IPS-20b (cell line): ENCODE results near the gene MEIS1.

ENCODE experiments used
- H3K27ac ChIP-seq: one replicate; pipeline ENCODE4 v1.5.1; 2013; ENCODE audit warnings: low read length
- H3K27me3 ChIP-seq: 2 replicates; pipeline ENCODE4 v1.6.1; 2013; ENCODE audit warnings: mild to moderate bottlenecking, low read length, inconsistent platforms; ENCODE audit not compliant: insufficient read depth
- H3K36me3 ChIP-seq: 2 replicates; pipeline ENCODE4 v1.6.1; 2013; ENCODE audit warnings: low read depth, mild to moderate bottlenecking, inconsistent platforms, low read length, moderate library complexity; ENCODE audit not compliant: insufficient read depth
- H3K4me1 ChIP-seq: 2 replicates; pipeline ENCODE4 v1.6.1; 2013; ENCODE audit warnings: mild to moderate bottlenecking, control low read depth, inconsistent platforms, low read length, moderate library complexity; ENCODE audit not compliant: insufficient read depth
- H3K4me3 ChIP-seq: 2 replicates; pipeline ENCODE4 v1.5.1; 2013; ENCODE audit warnings: mild to moderate bottlenecking, low read length, inconsistent platforms
- H3K9ac ChIP-seq: 2 replicates; pipeline ENCODE4 v1.6.1; 2013; ENCODE audit warnings: low read depth, mild to moderate bottlenecking, inconsistent platforms, low read length, moderate library complexity
- H3K9me3 ChIP-seq: 2 replicates; pipeline ENCODE4 v1.6.1; 2013; ENCODE audit warnings: mild to moderate bottlenecking, low read depth, low read length, inconsistent platforms; ENCODE audit not compliant: insufficient read depth

Gene MEIS1

DNA sequence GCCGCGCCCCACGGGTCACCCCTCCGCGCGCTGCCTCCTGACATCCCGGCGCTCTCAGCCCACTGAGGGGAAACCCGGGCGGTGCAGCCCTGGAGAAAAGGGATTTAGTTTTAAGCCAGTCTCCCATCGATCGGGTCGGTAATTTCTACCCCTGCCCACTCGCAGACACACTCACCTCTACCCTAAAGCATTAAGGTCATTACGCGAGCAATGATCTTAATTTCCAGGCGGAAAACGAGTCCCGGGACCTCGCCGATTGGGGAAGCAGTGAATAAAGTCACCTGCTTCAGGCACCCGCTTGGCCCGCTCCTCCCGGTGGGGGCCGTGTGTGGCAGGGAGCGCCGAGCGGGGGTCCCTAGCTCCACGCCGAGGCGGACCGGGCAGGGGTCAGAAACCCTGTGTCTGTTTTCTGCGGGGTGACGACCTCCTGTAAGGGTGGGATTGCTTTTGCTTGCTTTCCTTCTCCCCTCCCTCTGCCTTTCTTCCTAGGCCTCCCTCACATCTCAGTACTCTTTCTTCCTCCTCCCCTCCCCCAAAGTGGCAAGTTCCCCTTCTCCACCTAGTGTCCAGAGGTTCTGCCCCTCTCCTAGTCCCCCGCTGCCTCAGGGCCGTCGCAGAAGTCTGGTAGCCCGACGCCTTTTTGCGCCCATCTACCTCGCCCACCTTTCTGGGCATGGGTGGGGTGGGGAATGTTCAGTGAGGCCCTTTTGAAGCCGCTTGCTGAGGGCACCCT is 142.6 kb downstream of the MEIS1 start:
- H3K9ac ChIP-seq: peak overlapping the region; percentile 14; the same call in 1 of the 2 replicates
- peaks cover 21% of the 10 kb centered on the region for H3K4me1 ChIP-seq
- no peaks in the 10 kb centered on the region for H3K9me3 ChIP-seq
- H3K27ac ChIP-seq: no peak overlapping the region
- H3K27me3 ChIP-seq: peaks cover 86% of the 10 kb centered on the region
- no peaks in the 10 kb centered on the region for H3K36me3 ChIP-seq
- peak overlapping the region; percentile 75 for H3K4me3 ChIP-seq

DNA sequence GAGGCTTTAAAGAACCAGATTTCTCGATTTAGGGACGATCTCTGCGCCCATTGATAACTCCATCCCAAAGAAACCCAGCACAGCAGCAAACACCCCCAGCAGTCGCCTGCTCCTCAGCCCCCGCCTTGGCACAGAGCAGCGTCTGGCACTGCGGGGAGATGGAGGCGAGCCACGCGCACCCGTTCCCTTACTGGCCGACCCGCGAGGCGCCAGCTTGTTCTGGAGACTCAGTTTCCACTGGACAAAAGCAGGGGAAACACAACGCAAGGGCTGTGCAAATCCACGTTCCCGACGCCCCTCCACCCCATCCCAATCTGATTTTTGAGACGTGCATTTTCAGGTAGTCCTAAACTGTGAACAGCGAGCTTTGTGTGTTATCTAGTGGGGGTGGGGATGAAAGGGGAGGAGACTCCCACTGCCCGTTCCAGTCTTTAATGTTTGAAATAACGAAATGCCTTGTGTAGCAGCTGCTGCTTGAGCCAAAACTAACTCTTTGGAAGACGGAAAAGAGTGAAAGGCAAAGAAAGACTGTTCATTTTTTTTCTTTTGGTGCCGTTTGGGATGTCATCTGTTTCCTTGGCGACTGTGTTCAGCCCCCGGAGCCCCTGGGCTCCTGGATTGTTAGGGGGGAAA is 143.2 kb downstream of the MEIS1 start:
- Histone ChIP-seq H3K4me3 (peak overlapping the region; percentile 75), H3K36me3 (no peaks in the 10 kb centered on the region), H3K27me3 (peaks cover 86% of the 10 kb centered on the region), H3K4me1 (peaks cover 19% of the 10 kb centered on the region), H3K27ac (no peak overlapping the region), H3K9ac (no peak overlapping the region; the same call in 1 of the 2 replicates), H3K9me3 (no peaks in the 10 kb centered on the region; the same call in 1 of the 2 replicates)

DNA sequence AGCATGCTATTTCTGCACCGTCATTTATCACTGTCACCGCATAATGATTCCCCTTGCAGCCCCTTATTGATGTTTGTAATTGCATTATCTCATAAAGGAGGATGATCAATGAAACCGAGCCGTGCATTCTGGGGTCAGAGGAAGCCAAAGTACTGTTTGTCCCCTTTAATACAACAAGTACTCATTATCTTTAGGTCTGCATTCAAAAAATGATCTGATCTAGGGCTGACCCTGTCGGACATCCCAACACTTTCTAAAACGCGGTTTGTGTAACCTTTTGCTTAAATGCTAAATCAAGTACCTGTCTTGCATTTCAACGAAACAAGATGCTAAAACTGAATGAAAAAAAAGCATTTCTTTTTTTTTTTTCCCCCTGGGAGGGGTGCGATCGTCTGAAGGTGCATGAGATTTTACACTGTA is 143.8 kb downstream of the MEIS1 start:
- Histone ChIP-seq H3K4me3 (peak overlapping the region; percentile 75; the same call in 1 of the 2 replicates), H3K27me3 (peaks cover 88% of the 10 kb centered on the region), H3K9ac (no peak overlapping the region), H3K27ac (no peak overlapping the region), H3K36me3 (no peaks in the 10 kb centered on the region), H3K9me3 (no peaks in the 10 kb centered on the region; the same call in 1 of the 2 replicates), H3K4me1 (peaks cover 24% of the 10 kb centered on the region)

DNA sequence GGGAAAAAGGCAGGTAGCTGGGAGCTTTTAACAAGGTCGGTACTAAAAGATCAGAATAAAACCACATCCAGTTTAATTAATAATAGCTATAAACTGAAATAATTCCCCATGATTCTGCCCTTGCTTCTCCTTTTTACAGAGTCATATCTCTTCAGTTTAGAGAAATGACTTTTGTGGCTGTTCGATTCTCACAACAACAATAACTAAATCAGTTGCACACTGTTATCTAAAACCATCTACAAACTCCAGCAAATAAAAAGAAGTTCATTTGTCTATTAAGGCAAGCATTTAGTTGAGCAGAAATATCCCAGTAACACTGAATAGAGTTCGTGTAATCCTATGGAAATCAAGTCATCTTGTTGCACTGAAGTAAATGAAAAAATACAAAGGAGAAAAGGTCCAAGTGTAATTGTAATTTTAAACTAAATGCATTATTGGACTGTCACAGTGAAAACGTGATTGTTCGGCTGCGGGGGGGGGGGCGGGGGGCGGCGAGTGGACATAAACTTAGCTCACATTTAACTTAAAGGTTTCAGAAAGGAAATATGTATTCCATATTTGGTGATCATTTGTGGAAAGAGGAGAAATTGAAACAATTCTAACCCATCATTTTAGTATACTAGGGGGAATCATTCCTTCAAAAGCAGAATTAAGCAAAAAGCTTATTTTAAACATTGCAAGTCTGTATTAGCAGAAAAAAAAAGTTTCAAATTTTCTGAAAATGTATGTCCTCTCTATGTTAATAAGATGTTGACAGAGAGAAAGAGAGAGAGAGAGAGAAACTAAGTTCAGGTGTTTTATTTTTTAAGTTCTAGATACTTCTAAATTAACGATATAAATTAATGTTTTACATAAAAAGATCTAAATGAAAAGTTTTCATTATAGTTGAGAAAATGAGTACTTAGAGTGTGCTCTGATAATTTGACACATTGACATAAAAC is 144.5 kb downstream of the MEIS1 start:
- Histone ChIP-seq H3K27ac (no peak overlapping the region), H3K36me3 (no peaks in the 10 kb centered on the region), H3K4me1 (peaks cover 25% of the 10 kb centered on the region), H3K4me3 (no peak overlapping the region), H3K9me3 (no peaks in the 10 kb centered on the region; the same call in 1 of the 2 replicates), H3K27me3 (peaks cover 96% of the 10 kb centered on the region), H3K9ac (no peak overlapping the region)

DNA sequence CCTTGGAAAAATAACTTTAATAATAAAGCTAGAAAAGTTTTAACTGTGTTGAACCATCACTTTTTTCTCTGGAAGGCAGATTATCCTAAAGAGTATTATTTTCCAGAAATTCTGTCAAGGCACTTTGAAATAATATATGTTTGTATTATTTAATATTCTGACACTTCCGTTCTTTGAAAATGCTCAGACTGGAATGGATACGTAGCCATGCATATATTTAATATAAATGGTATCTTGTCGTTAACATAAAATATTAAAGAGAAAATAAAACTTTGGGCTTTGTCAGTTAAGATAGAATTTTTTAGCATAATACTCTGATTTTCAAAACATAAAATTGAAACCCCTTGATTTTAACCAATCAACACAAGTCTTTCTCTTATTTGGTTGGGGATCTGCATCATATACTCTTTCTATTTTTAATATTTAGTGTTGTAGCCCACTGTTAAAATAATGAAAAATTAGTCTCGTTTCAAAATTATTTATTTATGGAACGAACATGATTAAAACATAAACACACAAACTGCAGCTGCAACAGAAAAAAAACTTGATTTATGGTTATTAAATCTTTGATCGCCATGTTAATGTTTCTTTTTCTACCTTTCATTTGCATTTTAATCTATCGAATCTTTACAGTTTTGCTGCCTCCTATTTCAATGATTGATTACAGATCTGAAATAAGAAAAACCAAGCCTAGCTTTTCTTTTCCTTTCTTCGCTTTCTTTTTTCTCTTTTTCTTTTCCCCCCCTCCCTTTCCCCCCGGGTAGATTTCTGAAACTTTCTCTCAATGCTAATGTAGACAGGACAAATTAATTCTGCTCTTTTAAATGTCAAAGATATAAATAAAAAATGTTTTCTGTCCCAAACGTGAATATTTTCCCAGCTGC is 145.5 kb downstream of the MEIS1 start:
- Histone ChIP-seq H3K9me3 (no peaks in the 10 kb centered on the region; the same call in 1 of the 2 replicates), H3K9ac (no peak overlapping the region), H3K36me3 (no peaks in the 10 kb centered on the region), H3K27me3 (peaks cover 100% of the 10 kb centered on the region), H3K4me1 (peaks cover 25% of the 10 kb centered on the region), H3K27ac (no peak overlapping the region), H3K4me3 (peak overlapping the region; percentile 64)

DNA sequence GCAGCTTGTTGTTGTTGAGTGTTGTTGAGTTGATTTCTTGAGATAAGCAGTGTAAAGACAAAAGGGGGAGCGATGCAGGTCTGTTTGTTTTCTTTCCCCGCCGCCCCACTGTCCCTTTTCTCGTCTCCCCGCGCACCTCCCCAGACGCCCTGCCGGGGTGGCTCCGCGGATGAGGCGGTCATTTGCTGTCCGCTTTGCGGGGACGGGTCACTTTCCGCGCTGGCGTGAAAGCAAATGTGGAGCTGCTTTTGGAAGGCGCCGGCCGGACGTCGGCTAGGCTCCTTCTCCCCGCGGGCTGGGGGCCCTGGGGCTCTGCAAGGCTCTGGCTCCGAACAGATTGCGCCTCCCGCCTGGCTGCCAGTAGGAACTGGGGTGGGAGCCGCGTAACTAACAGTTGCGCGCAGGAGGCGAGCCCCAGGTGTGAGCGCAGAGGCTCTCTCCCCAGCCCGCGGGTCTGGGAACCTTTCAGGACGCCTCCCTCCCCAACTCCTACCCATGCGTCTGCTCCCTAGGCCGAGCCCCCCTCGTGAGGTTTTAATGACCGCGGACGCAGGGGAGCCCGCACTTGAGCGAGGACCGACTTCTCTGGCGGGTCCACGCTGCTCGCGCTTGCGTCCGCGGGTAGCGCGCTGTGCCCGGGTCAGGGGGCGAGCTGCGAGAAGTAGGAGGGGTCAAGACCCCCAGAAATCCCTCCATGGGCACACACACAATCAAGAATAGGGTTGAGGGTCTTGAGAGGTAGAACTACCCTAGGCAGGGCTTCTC is 146.6 kb downstream of the MEIS1 start:
- Histone ChIP-seq H3K27me3 (peaks cover 93% of the 10 kb centered on the region), H3K36me3 (no peaks in the 10 kb centered on the region), H3K4me1 (peaks cover 25% of the 10 kb centered on the region), H3K4me3 (peak overlapping the region; percentile 64), H3K9ac (no peak overlapping the region), H3K9me3 (no peaks in the 10 kb centered on the region; the same call in 1 of the 2 replicates), H3K27ac (no peak overlapping the region)

DNA sequence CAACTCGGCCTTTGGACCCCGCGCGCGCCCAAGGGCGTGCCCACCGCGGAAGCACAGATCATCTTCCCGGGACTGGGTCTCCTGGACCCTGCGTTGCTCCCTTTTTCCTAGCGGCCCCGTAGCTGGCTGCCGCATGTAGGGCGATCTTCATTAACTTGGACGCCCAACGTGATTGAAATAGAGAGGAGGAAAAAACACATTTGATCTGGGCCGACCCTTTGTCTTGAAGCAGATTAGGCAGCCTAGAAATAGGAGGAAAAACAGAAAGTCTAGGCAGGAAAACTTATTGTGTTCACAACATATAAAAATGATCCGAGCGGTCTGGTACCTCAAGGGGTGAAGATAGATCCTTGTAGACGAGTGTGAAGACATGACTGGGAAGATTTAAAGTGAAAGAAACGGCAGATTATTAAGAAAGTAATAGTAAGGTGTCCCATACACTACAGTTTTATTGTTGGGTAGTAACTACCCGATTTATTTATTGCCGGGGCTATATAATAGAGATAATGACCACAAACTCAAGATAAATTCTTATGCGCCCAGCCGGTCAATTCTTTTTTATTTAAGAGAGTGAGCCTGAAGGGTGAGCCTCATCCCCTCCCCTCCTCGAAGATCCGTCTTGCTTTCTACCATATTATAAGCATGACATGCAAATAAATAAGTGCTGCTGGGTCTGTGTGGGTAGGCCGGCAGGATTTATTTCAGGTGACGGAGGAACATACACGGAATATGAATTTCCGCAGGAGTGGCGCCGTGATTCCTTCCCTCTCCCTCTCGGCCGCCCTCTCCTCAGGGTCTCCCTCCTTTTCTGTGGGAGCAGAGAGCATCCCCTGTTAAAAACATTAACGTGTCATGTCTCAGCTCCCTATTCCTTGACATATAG is 147.4 kb downstream of the MEIS1 start:
- H3K27me3 ChIP-seq: peaks cover 85% of the 10 kb centered on the region
- H3K36me3 ChIP-seq: no peaks in the 10 kb centered on the region
- H3K4me1 ChIP-seq: peaks cover 21% of the 10 kb centered on the region
- no peak overlapping the region for H3K9ac ChIP-seq
- H3K4me3 ChIP-seq: peak overlapping the region; percentile 64; the same call in 1 of the 2 replicates
- H3K9me3 ChIP-seq: no peaks in the 10 kb centered on the region; the same call in 1 of the 2 replicates
- no peak overlapping the region for H3K27ac ChIP-seq

DNA sequence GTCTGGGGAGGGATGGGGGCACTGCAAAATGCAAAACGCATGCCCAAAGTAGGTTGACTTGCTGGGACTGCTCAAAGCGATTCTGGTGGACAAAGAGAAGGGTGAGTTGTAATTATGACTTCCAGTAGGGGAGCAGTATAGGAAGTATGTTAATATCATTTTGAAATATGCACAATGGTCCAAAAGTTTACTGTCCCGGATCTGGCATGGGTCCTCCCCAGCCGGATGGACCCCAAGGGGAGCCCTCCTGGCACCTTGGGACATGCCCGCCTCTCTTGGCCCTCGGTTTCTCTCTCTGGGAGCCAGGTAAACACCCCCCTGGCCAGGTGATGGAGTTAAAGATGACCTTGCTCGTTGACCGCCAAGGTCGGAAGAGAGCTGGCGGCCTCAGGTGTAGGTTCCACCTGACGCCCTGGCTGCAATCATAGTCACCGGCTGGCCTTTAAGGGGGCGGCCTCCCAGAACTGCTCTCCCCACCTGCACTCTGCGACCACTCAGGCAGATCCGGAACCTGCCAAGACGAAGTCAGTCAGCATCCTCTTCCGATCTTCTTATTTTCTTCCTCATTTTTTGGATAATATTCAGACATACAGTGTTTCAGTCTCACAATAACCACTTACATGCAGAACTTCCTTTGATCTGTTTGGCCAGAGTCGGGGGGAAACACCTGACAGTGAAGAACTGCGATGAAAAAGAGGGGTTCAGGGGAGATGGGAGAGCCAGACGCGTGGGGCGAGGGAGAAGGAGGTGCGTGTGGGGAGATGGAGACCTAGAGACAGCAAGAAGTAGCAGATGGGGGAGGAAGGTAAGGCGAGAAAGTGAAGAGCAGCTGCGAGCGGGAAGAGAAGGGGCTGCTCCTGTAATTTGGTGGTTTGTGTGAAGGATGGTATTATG is 148.3 kb downstream of the MEIS1 start:
- Histone ChIP-seq H3K27me3 (peaks cover 76% of the 10 kb centered on the region), H3K4me3 (peak overlapping the region; percentile 64; the same call in 1 of the 2 replicates), H3K36me3 (no peaks in the 10 kb centered on the region), H3K4me1 (peaks cover 19% of the 10 kb centered on the region), H3K27ac (no peak overlapping the region), H3K9me3 (no peaks in the 10 kb centered on the region; the same call in 1 of the 2 replicates), H3K9ac (no peak overlapping the region)

DNA sequence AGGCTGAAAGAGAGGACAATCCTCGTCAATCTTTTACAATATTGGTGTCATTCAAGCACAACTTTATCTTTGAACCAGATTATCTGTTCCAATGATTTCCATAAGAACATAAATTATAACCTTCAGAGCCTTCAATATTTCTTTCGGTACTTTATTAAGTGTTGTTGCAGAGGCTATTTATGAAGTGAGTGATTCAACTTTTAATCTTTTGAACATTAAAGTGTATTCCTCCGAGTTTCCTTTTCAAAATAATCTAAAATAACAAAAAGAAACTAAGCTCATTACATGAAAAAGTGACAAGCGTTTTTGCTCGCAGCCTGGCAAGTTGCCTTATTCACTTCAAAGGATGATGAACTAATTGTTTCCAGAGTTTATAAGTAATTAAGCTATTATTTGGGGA is 149.0 kb downstream of the MEIS1 start:
- Histone ChIP-seq H3K27ac (no peak overlapping the region), H3K4me3 (0 out of 2 replicates have a peak overlapping the region, but pooled peaks have one; percentile 15), H3K27me3 (peaks cover 70% of the 10 kb centered on the region), H3K4me1 (peaks cover 13% of the 10 kb centered on the region; the same call in 1 of the 2 replicates), H3K36me3 (no peaks in the 10 kb centered on the region), H3K9me3 (no peaks in the 10 kb centered on the region; the same call in 1 of the 2 replicates), H3K9ac (no peak overlapping the region)
